ENCODE measurements around the gene C1QTNF8. TPM values are rescaled to one million over a fixed set of nuclear protein-coding genes. Genes with fewer than 3 reads are reported as not detected.

C1QTNF8 gene
- total RNA-seq, 2 donors from 2014 or later: 4.3 to 7.0 TPM

DNA sequence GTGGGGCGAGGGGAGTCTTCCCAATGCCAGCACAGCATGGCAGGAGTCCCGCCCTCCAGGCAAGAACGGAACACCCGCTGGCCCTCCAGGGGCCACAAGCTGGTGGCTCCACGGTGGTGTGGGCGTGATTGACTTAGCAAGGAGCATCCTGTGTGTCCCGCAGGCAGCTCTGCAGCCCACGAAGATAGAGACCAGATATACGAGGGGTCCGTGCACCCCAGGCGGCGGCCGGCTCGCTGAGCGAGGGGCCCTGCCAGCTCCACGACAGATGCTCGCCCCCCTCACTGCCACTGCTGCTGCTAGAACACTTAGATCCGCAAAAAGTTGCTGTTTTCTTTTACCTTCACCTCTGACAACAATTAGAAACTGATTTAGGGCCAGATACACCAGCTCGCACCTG, 46.9 kb upstream of the C1QTNF8 start:
- no peak for DNase-seq (ENCODE audit: low spot score)
- H3K36me3 ChIP-seq: no peaks in the 10 kb centered on the region
- no peak overlapping the region for H3K4me3 ChIP-seq
- H3K9me3 ChIP-seq: no peaks in the 10 kb centered on the region
- no peaks in the 10 kb centered on the region for H3K27me3 ChIP-seq (replicated peaks; ENCODE audit: insufficient read depth)
- ATAC-seq (ENCODE audit: insufficient number of reproducible peaks, low FRiP score, low read depth): no peak
- TF ChIP-seq, protein P1, sequence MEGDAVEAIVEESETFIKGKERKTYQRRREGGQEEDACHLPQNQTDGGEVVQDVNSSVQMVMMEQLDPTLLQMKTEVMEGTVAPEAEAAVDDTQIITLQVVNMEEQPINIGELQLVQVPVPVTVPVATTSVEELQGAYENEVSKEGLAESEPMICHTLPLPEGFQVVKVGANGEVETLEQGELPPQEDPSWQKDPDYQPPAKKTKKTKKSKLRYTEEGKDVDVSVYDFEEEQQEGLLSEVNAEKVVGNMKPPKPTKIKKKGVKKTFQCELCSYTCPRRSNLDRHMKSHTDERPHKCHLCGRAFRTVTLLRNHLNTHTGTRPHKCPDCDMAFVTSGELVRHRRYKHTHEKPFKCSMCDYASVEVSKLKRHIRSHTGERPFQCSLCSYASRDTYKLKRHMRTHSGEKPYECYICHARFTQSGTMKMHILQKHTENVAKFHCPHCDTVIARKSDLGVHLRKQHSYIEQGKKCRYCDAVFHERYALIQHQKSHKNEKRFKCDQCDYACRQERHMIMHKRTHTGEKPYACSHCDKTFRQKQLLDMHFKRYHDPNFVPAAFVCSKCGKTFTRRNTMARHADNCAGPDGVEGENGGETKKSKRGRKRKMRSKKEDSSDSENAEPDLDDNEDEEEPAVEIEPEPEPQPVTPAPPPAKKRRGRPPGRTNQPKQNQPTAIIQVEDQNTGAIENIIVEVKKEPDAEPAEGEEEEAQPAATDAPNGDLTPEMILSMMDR (IDR thresholded peaks at IDR 0.05): no peak
- no peaks in the 10 kb centered on the region for H3K4me1 ChIP-seq (ENCODE audit: control insufficient read depth in 1 of 2, low read depth in 2 of 2)
- H3K27ac ChIP-seq: no peak overlapping the region

DNA sequence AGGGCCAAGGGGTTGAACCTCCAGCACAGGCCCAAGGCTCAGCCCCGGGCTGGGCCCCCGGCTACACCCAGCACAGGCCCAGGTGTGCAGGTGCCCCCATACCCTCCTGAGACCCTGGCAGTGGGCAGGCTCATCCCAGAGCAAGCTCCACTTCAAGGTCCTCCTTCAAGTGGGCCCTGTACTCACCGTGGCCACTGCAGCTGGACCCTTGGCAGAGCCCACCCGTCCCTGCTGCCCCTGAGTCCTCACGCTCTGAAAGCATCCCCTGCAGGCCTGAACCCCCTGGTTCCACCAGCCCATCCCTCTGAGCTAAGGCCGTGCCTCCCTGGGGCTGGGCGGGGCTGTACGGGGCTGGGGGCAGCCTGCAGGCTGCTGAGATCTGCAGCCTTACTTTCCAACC, 45.7 kb upstream of the C1QTNF8 start:
- TF ChIP-seq, protein P1 (IDR thresholded peaks at IDR 0.05): no peak
- no peak overlapping the region for H3K27ac ChIP-seq
- no peak for ATAC-seq (ENCODE audit: insufficient number of reproducible peaks, low FRiP score, low read depth)
- no peaks in the 10 kb centered on the region for H3K4me1 ChIP-seq (ENCODE audit: control insufficient read depth in 1 of 2, low read depth in 2 of 2)
- no peaks in the 10 kb centered on the region for H3K27me3 ChIP-seq (replicated peaks; ENCODE audit: insufficient read depth)
- no peak for DNase-seq (ENCODE audit: low spot score)
- H3K36me3 ChIP-seq: no peaks in the 10 kb centered on the region
- no peak overlapping the region for H3K4me3 ChIP-seq
- no peaks in the 10 kb centered on the region for H3K9me3 ChIP-seq

DNA sequence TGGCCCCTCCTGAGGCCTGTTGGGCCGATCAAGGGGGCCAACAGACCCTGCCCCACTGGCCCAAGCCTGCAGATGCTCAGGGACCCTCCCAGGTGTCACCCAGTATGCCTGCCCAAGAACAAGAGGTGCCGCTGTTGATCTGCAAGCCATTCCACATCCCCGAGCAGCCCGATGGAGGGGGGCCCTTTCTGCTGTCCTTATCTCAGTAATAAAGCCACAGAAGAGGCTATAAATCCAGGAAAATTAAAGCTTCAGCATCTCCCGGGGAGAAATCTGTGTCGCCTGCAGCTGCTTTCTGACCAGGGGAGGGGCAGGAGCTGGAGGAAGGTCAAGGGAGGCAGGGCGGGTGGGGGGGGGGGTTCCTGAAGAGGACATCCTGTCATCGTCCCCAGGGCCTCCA, 45.1 kb upstream of the C1QTNF8 start:
- TF ChIP-seq, protein P1 (IDR thresholded peaks at IDR 0.05): no peak
- H3K36me3 ChIP-seq: no peaks in the 10 kb centered on the region
- H3K4me3 ChIP-seq: no peak overlapping the region
- no peaks in the 10 kb centered on the region for H3K4me1 ChIP-seq (ENCODE audit: control insufficient read depth in 1 of 2, low read depth in 2 of 2)
- DNase-seq (ENCODE audit: low spot score): no peak
- H3K27me3 ChIP-seq (replicated peaks; ENCODE audit: insufficient read depth): no peaks in the 10 kb centered on the region
- H3K9me3 ChIP-seq: no peaks in the 10 kb centered on the region
- ATAC-seq (ENCODE audit: insufficient number of reproducible peaks, low FRiP score, low read depth): no peak
- H3K27ac ChIP-seq: no peak overlapping the region

DNA sequence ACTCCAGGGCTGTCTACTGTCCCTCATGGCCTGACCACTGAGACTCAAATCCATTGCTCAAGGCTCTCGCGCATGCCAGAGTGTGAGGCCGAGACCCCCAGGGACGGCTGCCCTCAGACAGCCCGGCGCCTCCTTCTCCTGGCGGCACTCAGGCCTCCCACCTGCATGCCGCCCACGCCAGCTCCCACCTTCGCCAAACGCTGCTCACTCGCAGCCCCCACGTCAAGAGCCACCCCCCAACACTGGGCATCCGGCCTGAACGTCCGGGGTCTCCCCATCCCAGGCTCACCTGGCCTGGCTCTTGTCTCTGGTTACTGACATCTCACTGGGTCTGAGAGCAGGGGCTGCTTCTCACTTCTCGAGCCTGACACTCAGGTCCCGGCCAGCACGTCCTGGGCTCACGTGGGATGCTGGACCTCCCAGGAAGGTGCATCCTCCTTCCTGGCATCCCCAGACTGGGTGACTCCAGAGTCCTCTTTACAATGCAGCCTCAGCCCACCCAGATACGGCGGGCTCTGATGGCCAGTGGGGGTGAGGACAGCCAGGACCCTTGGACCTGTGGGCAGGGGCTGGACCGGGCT, 44.6 kb upstream of the C1QTNF8 start:
- DNase-seq (ENCODE audit: low spot score): no peak
- Histone ChIP-seq H3K36me3 (no peaks in the 10 kb centered on the region), H3K4me1 (ENCODE audit: control insufficient read depth in 1 of 2, low read depth in 2 of 2) (no peaks in the 10 kb centered on the region), H3K9me3 (no peaks in the 10 kb centered on the region), H3K27me3 (replicated peaks; ENCODE audit: insufficient read depth) (no peaks in the 10 kb centered on the region), H3K4me3 (no peak overlapping the region), H3K27ac (no peak overlapping the region)
- no peak for ATAC-seq (ENCODE audit: insufficient number of reproducible peaks, low FRiP score, low read depth)
- TF ChIP-seq, protein P1 (IDR thresholded peaks at IDR 0.05): no peak

DNA sequence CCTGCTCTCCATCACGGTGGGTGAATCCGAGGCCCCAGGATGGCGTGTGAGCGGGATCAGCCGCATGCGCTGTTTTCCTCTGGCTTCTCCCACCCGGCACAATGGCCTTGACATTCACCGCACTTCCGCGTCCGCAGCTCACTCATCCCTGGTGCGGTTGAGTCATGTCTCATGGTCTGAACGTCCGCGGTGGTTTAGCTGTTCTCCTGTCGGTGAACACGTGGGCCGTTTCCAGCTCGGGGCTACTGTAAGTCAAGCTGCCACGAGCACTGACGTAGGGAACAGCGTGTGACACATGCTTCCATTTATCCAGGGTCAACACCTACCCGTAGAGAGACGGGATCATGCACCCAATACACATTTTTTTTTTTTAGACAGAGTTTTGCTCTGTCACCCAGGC, 41.6 kb upstream of the C1QTNF8 start:
- DNase-seq (ENCODE audit: low spot score) (no peak), ATAC-seq (ENCODE audit: insufficient number of reproducible peaks, low FRiP score, low read depth) (no peak)
- no peaks in the 10 kb centered on the region for H3K36me3 ChIP-seq
- TF ChIP-seq, protein P1 (IDR thresholded peaks at IDR 0.05): no peak
- H3K27me3 ChIP-seq (replicated peaks; ENCODE audit: insufficient read depth): no peaks in the 10 kb centered on the region
- no peak overlapping the region for H3K4me3 ChIP-seq
- no peaks in the 10 kb centered on the region for H3K9me3 ChIP-seq
- no peak overlapping the region for H3K27ac ChIP-seq
- H3K4me1 ChIP-seq (ENCODE audit: control insufficient read depth in 1 of 2, low read depth in 2 of 2): no peaks in the 10 kb centered on the region

Data from thoracic aorta (tissue), 2 donors.